Upper lobe of right lung (tissue), 1 donor: Measurements from ENCODE around the gene MYL12B. TPM values are rescaled to one million over a fixed set of nuclear protein-coding genes. Genes with fewer than 3 reads are reported as not detected.
"Not testable (repeated sequence)": the region's sequence is repeated elsewhere in the genome, so short reads cannot be mapped to it uniquely, and the experiment has no call there.

Experiments
- ATAC-seq: fragments of 200-7000 bp; cut with Tn5 transposase; one replicate; pipeline ENCODE4 v1.9.1; 2020; ENCODE audit warnings: mild to moderate bottlenecking, moderate library complexity
- DNase-seq: peaks from one replicate; pipeline ENCODE4 v3.0.0-alpha.2; 2020
- H3K27ac ChIP-seq: fragments of 200-600 bp; one replicate; pipeline ENCODE4 v1.8.0; 2022
- H3K27me3 ChIP-seq: fragments of 200-600 bp; one replicate; pipeline ENCODE4 v1.8.0; 2022; ENCODE audit warnings: mild to moderate bottlenecking
- H3K36me3 ChIP-seq: fragments of 200-600 bp; one replicate; pipeline ENCODE4 v1.8.0; 2022
- H3K4me1 ChIP-seq: fragments of 200-600 bp; one replicate; pipeline ENCODE4 v1.8.0; 2022
- H3K4me3 ChIP-seq: fragments of 200-600 bp; one replicate; pipeline ENCODE4 v1.8.0; 2022; ENCODE audit warnings: mild to moderate bottlenecking
- H3K9me3 ChIP-seq: fragments of 200-600 bp; one replicate; pipeline ENCODE4 v1.8.0; 2022
- intact Hi-C: fragments of 100-400 bp; cut with DNase I; formaldehyde crosslinking; loops from one replicate; pipeline ENCODE4 v1.11.0; 2022
- total RNA-seq: library from RNA; stranded (reverse); fragmentation: NEBNext Ultra II Directional; extraction: Animal tissue kit (Norgen Biotek cat#: 25700); gene quantifications from one replicate; pipeline ENCODE4 v1.2.1, GENCODE V29; 2021
- TF ChIP-seq, protein P1 (sequence below): fragments of 200-600 bp; IDR thresholded peaks from one replicate; pipeline ENCODE4 v1.8.0; 2022; ENCODE audit warnings: antibody characterized with exemption
- donor health status: DM: no; HTN: yes; CAD: no; lungs with severe emphysema.

The MYL12B gene
- total RNA-seq, 1 donor from 2014 or later, result 368 TPM

DNA sequence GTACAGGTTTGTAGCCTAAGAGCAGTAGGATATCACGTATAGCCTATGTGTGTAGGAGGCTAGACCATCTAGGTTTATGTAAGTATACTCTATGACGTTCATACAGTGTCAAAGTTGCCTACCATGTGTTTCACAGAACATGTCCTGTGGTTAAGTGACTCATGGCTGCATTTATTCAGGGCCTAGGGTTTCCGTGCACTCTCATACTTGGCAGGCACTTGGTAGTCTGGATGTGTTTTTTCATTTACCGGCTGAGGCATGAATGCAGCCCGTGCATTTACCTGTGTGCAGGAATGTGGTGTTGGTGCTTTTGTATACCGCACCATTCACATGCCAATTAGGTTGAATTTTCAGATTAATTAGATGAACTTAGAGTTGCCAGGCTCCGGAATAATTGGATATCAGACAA is 43.4 kb downstream of the MYL12B start:
- intact Hi-C loops, result no loop called here

DNA sequence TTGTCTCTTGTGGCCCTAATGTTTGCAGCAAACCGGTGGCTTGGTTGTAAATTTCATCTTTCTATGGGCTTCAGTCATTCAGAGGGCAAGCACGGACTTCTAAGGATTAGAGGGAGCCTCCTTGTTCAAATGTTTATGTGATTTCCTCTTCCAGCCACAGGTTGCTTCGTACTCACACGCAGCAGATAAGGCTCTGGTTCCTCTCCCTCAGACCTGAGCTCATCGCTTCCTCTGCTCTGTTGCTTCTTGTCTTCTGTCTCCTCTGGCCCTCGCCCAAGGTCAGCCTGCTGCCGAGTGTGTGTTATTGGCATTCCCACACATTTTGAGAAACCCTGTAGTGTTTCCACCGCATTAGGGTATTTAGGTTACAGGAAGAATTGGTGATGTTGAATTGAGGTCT is 44.0 kb downstream of the MYL12B start:
- H3K4me3 ChIP-seq, result no peak overlapping the region
- no peaks in the 10 kb centered on the region for H3K27me3 ChIP-seq
- ATAC-seq, result no peak
- H3K27ac ChIP-seq, result no peak overlapping the region
- TF ChIP-seq, protein P1, sequence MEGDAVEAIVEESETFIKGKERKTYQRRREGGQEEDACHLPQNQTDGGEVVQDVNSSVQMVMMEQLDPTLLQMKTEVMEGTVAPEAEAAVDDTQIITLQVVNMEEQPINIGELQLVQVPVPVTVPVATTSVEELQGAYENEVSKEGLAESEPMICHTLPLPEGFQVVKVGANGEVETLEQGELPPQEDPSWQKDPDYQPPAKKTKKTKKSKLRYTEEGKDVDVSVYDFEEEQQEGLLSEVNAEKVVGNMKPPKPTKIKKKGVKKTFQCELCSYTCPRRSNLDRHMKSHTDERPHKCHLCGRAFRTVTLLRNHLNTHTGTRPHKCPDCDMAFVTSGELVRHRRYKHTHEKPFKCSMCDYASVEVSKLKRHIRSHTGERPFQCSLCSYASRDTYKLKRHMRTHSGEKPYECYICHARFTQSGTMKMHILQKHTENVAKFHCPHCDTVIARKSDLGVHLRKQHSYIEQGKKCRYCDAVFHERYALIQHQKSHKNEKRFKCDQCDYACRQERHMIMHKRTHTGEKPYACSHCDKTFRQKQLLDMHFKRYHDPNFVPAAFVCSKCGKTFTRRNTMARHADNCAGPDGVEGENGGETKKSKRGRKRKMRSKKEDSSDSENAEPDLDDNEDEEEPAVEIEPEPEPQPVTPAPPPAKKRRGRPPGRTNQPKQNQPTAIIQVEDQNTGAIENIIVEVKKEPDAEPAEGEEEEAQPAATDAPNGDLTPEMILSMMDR, result no peak
- H3K36me3 ChIP-seq, result no peaks in the 10 kb centered on the region
- intact Hi-C loops, result no loop called here
- H3K4me1 ChIP-seq, result no peaks in the 10 kb centered on the region
- no peaks in the 10 kb centered on the region for H3K9me3 ChIP-seq
- no peak for DNase-seq

More for the DNA sequence above, 43.4 kb downstream of the MYL12B start:
- H3K4me3 ChIP-seq, result no peak overlapping the region
- H3K27me3 ChIP-seq, result no peaks in the 10 kb centered on the region
- H3K9me3 ChIP-seq, result no peaks in the 10 kb centered on the region
- ATAC-seq (peak; percentile 46), DNase-seq (no peak)
- H3K36me3 ChIP-seq, result no peaks in the 10 kb centered on the region
- no peak overlapping the region for H3K27ac ChIP-seq
- H3K4me1 ChIP-seq, result no peaks in the 10 kb centered on the region
- TF ChIP-seq, protein P1, result no peak

DNA sequence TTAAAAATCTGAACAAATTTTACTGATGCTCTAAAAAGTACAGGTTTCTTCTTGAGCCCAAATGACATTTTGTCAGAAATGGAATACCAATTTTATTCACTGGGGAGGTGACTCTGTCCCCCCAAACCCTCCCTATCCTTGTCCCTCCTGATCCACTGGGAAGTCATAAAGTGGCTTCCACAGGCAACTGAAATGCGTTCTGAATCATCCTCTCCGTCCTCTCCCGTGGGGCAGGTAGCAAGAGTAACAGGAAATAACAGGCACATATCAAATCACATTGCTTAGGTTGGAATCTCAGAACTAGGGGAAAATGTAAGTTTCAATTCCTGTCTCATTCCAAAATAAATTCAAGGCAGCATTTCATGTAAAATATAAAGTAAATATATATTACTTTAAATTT is 44.5 kb downstream of the MYL12B start:
- Histone ChIP-seq H3K9me3 (no peaks in the 10 kb centered on the region), H3K4me3 (no peak overlapping the region), H3K36me3 (no peaks in the 10 kb centered on the region), H3K27ac (no peak overlapping the region), H3K27me3 (no peaks in the 10 kb centered on the region), H3K4me1 (no peaks in the 10 kb centered on the region)
- TF ChIP-seq, protein P1, result no peak
- ATAC-seq, result no peak
- intact Hi-C loops, result no loop called here
- DNase-seq, result no peak

DNA sequence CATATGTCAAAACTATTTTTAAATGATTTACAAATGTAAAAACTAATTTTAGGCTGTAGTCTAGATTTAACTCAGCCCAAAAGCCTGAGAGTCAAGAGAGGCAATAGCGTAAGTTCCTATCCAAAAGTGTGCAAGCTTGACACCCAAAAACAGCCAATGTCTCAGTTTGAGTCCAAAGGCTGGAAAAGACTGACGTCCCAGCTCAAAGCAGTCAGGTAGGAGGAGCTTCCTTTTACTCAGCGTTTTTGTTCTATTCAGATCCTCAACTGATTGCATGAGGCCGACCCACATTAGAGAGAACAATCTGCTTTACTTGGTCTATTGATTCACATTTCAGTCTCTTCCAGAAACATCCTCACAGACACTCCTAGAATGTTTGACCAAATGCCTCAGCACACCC is 51.8 kb downstream of the MYL12B start:
- intact Hi-C loops, result no loop called here
- ATAC-seq, result no peak
- Histone ChIP-seq H3K36me3 (no peaks in the 10 kb centered on the region), H3K27ac (no peak overlapping the region), H3K9me3 (no peaks in the 10 kb centered on the region), H3K27me3 (no peaks in the 10 kb centered on the region), H3K4me1 (no peaks in the 10 kb centered on the region), H3K4me3 (no peak overlapping the region)
- DNase-seq, result no peak
- TF ChIP-seq, protein P1, result no peak

DNA sequence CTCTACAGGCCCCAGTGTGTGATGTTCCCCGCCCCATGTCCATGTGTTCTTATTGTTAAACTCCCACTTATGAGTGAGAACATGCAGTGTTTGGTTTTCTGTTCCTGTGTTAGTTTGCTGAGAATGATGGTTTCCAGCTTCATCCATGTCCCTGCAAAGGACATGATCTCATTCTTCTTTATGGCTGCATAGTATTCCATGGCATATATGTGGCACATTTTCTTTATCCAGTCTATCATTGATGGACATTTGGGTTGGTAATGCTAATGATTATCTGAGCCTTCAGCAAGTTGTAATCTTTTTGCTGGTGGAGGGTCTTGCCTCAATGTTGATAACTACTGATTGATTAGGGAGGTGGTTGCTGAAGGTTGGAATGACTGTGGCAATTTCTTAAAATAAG is 53.4 kb downstream of the MYL12B start:
- H3K36me3 ChIP-seq, H3K9me3 ChIP-seq, H3K27ac ChIP-seq, H3K4me3 ChIP-seq, H3K4me1 ChIP-seq, intact Hi-C loops, ATAC-seq, H3K27me3 ChIP-seq, DNase-seq: not testable (repeated sequence)

DNA sequence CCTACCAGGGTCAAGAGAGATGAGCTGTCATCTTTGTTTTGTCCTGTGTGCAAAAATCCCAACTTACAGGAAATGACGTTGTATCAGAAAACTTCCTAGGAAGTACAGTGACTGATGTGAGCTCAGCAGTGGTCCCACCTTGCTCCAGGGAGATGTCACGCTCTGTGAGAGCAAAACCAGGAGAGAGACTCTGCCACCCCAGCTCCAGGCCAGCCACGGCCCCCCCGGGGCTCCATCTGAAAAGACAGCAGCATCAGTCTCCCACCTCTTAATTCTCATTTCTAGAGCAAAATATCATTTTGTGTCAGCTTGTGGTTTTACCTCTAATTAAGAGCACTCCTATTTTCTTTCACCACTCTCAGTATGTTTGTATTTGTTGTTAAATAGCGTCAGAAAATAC is 57.5 kb downstream of the MYL12B start:
- Histone ChIP-seq H3K4me1 (no peaks in the 10 kb centered on the region), H3K4me3 (no peak overlapping the region), H3K27ac (no peak overlapping the region), H3K36me3 (no peaks in the 10 kb centered on the region), H3K9me3 (no peaks in the 10 kb centered on the region), H3K27me3 (no peaks in the 10 kb centered on the region)
- TF ChIP-seq, protein P1, result no peak
- intact Hi-C loops, result no loop called here
- ATAC-seq, result no peak
- no peak for DNase-seq
